COLO829 (cell line): ENCODE measurements around the gene RASGRF2.

Experiments
- DNase-seq: peaks from one replicate; pipeline ENCODE4 v3.0.0; 2012; ENCODE audit warnings: low spot score

Gene RASGRF2

GRCh38 chr5:81177061-81177460 is 216.9 kb downstream of the RASGRF2 start:
- DNase-seq: no peak

GRCh38 chr5:81179959-81180358 is 219.8 kb downstream of the RASGRF2 start:
- no peak for DNase-seq

GRCh38 chr5:81180780-81181460 is 220.8 kb downstream of the RASGRF2 start:
- DNase-seq: no peak

GRCh38 chr5:81181576-81182316 is 221.6 kb downstream of the RASGRF2 start:
- DNase-seq: no peak

- DNase-seq: no peak
These were observed 222.5 kb downstream of the RASGRF2 start for GRCh38 chr5:81182396-81183390.

GRCh38 chr5:81183811-81184748 is 223.9 kb downstream of the RASGRF2 start:
- no peak for DNase-seq

- DNase-seq: no peak
These were observed 224.6 kb downstream of the RASGRF2 start for GRCh38 chr5:81184749-81185110.

GRCh38 chr5:81187885-81188284 is 227.7 kb downstream of the RASGRF2 start:
- DNase-seq: no peak

GRCh38 chr5:81188962-81189361 is 228.8 kb downstream of the RASGRF2 start:
- no peak for DNase-seq

GRCh38 chr5:81189875-81190498 is 229.8 kb downstream of the RASGRF2 start:
- DNase-seq: no peak

- no peak for DNase-seq
These were observed 231.7 kb downstream of the RASGRF2 start for GRCh38 chr5:81191726-81192372.

GRCh38 chr5:81192373-81192750 is 232.2 kb downstream of the RASGRF2 start:
- DNase-seq: no peak

- peak; percentile 57 for DNase-seq
These were observed 234.6 kb downstream of the RASGRF2 start for GRCh38 chr5:81194633-81195334.

GRCh38 chr5:81195335-81195929 is 235.3 kb downstream of the RASGRF2 start:
- DNase-seq: no peak

- no peak for DNase-seq
These were observed 242.5 kb downstream of the RASGRF2 start for GRCh38 chr5:81202655-81203054.

GRCh38 chr5:81203729-81204128 is 243.6 kb downstream of the RASGRF2 start:
- no peak for DNase-seq

- no peak for DNase-seq
These were observed 244.0 kb downstream of the RASGRF2 start for GRCh38 chr5:81204205-81204604.

- DNase-seq: no peak
These were observed 244.9 kb downstream of the RASGRF2 start for GRCh38 chr5:81205058-81205457.

GRCh38 chr5:81207009-81207408 is 246.8 kb downstream of the RASGRF2 start:
- no peak for DNase-seq
